Measurements from ENCODE around the gene SCAP.

DNA sequence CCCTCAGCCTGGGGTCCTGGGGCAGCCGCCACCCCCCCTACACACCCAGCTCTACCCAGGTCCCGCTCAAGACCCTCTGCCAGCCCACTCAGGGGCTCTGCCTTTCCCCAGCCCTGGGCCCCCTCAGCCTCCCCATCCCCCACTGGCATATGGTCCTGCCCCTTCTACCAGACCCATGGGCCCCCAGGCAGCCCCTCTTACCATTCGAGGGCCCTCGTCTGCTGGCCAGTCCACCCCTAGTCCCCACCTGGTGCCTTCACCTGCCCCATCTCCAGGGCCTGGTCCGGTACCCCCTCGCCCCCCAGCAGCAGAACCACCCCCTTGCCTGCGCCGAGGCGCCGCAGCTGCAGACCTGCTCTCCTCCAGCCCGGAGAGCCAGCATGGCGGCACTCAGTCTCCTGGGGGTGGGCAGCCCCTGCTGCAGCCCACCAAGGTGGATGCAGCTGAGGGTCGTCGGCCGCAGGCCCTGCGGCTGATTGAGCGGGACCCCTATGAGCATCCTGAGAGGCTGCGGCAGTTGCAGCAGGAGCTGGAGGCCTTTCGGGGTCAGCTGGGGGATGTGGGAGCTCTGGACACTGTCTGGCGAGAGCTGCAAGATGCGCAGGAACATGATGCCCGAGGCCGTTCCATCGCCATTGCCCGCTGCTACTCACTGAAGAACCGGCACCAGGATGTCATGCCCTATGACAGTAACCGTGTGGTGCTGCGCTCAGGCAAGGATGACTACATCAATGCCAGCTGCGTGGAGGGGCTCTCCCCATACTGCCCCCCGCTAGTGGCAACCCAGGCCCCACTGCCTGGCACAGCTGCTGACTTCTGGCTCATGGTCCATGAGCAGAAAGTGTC lies 64.7 kb downstream of the SCAP start:
- no peak for TF ChIP-seq POLR2A (IDR thresholded peaks at IDR 0.05)
- no peak for TF ChIP-seq CTCF (IDR thresholded peaks at IDR 0.05)

All from tibial nerve (tissue), 3 donors.